AG09309 (cell line): ENCODE data around the gene CDK2AP2.
"Not testable (repeated sequence)": the region's sequence is repeated elsewhere in the genome, so short reads cannot be mapped to it uniquely, and the experiment has no call there.

Experiments used
- DNase-seq: peaks from one replicate; pipeline ENCODE4 v3.0.0-alpha.2; 2010; ENCODE audit warnings: low read depth
- H3K4me3 ChIP-seq: 2 replicates; pipeline ENCODE4 v1.5.1; 2011; ENCODE audit warnings: mild to moderate bottlenecking, low read depth, low read length, moderate library complexity; ENCODE audit not compliant: control insufficient read depth
- TF ChIP-seq, protein P1 (sequence below): IDR thresholded peaks from 2 replicates; pipeline ENCODE4 v1.5.1; 2011; ENCODE audit warnings: mild to moderate bottlenecking, low read depth, low read length, inconsistent platforms; ENCODE audit not compliant: insufficient read depth, control insufficient read depth; ENCODE audit errors: missing control alignments

Gene CDK2AP2

DNA sequence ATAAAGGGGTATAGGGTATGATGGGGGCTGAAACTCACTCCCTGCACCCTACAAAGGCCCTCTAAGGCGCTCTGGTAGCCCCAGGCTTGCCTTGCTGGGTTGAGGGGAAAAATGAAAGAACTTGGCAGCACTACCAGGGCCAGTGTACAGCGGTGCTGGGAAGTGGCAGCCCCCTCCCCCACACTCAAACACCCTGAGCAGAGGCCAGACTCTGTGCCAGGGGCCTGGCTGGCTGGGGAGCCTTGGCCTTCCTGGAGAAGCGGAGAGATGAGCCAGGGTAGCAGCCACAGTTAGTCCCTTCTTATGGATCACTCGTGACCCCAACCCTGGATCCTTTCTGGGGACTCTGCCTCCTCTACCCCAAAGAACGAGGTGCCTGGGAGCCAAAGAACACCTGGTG lies 41.6 kb downstream of the CDK2AP2 start:
- no peak for DNase-seq
- H3K4me3 ChIP-seq, result no peak overlapping the region
- TF ChIP-seq, protein P1, sequence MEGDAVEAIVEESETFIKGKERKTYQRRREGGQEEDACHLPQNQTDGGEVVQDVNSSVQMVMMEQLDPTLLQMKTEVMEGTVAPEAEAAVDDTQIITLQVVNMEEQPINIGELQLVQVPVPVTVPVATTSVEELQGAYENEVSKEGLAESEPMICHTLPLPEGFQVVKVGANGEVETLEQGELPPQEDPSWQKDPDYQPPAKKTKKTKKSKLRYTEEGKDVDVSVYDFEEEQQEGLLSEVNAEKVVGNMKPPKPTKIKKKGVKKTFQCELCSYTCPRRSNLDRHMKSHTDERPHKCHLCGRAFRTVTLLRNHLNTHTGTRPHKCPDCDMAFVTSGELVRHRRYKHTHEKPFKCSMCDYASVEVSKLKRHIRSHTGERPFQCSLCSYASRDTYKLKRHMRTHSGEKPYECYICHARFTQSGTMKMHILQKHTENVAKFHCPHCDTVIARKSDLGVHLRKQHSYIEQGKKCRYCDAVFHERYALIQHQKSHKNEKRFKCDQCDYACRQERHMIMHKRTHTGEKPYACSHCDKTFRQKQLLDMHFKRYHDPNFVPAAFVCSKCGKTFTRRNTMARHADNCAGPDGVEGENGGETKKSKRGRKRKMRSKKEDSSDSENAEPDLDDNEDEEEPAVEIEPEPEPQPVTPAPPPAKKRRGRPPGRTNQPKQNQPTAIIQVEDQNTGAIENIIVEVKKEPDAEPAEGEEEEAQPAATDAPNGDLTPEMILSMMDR, result no peak

DNA sequence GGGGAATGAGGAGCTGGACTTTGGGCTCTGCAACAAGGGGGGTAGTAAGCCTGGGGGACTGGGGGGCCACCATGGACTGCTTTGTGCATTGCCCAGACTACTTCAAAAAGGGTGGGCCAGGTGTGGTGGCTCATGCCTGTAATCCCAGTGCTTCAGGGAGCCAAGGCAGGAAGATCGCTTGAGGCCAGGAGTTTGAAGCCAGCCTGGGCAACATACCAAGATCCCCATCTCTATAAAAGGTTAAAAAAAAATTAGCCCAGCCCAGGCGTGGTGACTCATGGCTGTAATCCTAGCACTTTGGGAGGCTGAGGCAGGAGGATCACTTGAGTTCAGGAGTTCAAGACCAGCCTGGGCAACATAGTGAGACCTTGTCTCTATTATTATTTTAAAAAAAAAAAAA lies 42.4 kb downstream of the CDK2AP2 start:
- H3K4me3 ChIP-seq, DNase-seq: not testable (repeated sequence)

DNA sequence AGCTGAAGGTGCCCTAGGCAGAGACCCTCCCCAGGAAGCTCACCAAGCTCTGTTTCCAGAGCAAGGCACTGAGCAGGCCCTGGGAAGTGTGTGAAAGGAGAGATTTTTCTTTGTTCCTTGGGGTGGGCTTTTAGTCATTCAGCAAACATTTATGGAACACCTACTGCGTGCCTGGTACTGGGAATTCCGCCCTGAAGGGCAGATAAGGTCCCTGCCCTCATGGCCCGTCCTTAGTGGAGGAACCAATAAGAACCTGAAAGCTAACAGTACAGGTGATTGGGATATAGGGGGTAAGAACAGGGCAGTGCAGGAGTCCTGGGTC lies 42.8 kb downstream of the CDK2AP2 start:
- no peak overlapping the region for H3K4me3 ChIP-seq
- no peak for DNase-seq
- TF ChIP-seq, protein P1, result no peak

- TF ChIP-seq, protein P1, result no peak
- no peak overlapping the region for H3K4me3 ChIP-seq
- DNase-seq, result no peak
These were observed 43.4 kb downstream of the CDK2AP2 start for GRCh38 chr11:67464411-67465188.

DNA sequence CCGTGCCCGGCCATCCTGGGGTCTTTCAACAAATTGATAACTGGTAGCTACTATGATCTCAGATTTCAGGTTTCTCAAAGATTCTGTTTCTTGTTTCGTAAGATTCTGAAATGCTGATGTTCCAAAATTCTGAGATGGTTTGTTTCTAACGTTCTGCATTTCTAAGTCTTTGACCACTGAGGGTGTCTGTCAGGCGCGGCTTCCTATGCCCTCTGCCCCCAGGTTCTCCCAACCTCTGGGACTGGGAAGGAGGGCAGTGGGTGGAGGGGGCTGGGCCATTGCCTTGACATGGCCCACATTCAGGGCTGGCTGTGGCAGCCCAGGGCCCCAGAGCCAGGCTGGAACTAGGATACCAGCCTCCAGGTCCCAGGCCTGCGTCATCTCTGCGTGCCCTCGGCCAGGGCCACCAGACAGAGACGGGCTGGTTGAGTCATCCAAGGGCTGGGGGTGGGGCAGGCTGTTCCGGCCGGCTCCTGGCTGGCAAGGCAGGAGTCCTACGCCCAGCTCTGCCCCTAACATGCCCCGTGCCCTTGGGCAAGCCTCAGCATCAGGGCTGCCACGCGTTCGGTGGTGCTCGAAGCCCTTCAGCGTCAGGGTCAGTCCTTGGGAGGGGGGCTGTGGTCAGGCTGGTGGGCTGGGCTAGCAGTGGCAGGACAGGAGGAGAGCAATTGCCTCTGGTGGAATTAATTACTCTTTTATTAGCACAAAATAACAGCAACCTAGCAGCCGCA lies 44.1 kb downstream of the CDK2AP2 start:
- H3K4me3 ChIP-seq, result no peak overlapping the region
- TF ChIP-seq, protein P1, result no peak
- no peak for DNase-seq

DNA sequence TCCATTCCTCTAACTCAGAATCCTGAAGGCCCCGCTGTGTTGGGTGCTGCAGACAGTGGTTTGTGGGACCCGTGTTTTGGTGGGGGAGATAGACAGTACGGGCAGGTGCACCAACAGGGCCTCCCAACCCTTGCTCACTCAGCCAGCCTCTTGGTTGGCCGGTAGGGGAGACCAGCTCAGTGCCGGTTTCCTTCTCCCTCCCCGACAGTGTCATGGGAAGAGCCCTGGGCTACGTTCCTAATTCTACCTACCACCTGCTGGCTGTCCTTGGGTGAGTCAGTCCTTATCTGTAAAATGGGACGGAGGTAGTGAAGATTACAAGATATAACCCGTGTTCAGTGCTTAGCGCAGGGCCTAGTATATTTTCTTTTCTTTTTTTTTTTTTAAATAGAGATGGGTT lies 44.8 kb downstream of the CDK2AP2 start:
- DNase-seq, result no peak
- H3K4me3 ChIP-seq, result no peak overlapping the region
- TF ChIP-seq, protein P1, result no peak

DNA sequence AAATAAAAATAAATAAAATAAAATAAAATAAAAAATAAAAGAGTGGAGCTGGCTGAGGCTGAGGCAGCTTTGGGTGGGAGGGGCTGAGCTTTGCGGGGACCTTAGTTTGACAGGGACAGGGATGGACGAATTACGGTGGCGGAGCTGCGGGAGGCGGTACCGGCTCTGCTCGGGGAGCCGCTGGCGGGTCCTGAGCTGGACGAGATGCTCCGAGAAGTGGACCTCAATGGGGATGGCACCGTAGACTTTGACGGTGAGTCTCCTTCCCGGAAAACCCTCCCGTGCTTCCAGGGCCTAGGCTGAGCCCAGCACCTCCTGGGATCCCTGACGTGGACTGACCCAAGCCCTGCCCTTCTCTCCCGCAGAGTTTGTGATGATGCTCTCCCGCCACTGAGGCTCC lies 49.7 kb downstream of the CDK2AP2 start:
- TF ChIP-seq, protein P1, result no peak

More for the DNA sequence above, 49.7 kb downstream of the CDK2AP2 start:
- no peak for DNase-seq
- H3K4me3 ChIP-seq, result no peak overlapping the region
